ENCODE data around the gene FOXE3.

DNA sequence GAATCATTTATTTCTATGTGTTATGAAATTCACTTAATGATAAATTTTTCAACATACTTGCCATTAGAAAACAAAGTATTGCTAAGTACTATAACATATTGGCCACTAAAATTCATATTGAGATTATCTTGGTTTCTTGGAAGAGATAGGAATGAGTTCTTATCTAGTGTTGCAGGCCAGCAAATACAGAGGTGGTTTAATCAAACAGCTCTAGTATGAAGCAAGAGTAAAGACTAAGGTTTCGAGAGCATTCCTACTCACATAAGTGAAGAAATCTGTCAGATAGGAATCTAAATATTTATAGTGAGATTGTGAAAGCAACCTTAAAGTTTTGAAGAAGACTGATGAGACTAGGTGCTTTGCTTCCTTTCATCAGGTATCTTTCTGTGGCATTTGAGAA is 37.9 kb upstream of the FOXE3 start:
- TF ChIP-seq, protein P1, sequence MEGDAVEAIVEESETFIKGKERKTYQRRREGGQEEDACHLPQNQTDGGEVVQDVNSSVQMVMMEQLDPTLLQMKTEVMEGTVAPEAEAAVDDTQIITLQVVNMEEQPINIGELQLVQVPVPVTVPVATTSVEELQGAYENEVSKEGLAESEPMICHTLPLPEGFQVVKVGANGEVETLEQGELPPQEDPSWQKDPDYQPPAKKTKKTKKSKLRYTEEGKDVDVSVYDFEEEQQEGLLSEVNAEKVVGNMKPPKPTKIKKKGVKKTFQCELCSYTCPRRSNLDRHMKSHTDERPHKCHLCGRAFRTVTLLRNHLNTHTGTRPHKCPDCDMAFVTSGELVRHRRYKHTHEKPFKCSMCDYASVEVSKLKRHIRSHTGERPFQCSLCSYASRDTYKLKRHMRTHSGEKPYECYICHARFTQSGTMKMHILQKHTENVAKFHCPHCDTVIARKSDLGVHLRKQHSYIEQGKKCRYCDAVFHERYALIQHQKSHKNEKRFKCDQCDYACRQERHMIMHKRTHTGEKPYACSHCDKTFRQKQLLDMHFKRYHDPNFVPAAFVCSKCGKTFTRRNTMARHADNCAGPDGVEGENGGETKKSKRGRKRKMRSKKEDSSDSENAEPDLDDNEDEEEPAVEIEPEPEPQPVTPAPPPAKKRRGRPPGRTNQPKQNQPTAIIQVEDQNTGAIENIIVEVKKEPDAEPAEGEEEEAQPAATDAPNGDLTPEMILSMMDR (conservative IDR thresholded peaks at IDR 0.05) = no peak
- TF ChIP-seq EZH2 (IDR thresholded peaks at IDR 0.05; ENCODE audit: low read depth) = no peak

Data from PC-9 (cell line).